Measurements from ENCODE around the gene JAZF1.
A peak's percentile ranks its signal among the peaks of the same experiment; 100 is the strongest.

JAZF1 gene

DNA sequence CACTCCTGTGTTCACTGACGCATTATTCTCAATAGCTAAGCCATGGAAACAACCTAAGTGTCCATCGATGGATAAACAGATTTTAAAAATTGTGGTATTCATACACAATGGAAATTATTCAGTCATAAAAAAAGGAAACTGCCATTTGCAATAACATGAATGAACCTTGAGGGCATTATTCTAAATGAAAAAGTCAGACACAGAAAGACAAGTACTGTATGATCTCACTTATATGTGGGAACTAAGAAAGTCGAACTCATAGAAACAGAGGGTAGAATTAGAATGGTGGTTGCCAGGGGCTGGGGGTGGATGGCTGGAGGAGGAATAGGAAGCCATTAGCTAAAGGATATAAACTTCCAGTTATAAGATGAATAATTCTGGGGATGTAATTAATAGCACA is 71.8 kb downstream of the JAZF1 start:
- DNase-seq (ENCODE audit: low spot score) (no peak), FAIRE-seq (no peak)

- FAIRE-seq, result peak; percentile 54
- peak; percentile 43 for DNase-seq (ENCODE audit: low spot score)
These were observed 72.6 kb downstream of the JAZF1 start for GRCh38 chr7:28107960-28108359.

- DNase-seq (ENCODE audit: low spot score), result no peak
- FAIRE-seq, result no peak
These were observed 74.2 kb downstream of the JAZF1 start for GRCh38 chr7:28106321-28106829.

DNA sequence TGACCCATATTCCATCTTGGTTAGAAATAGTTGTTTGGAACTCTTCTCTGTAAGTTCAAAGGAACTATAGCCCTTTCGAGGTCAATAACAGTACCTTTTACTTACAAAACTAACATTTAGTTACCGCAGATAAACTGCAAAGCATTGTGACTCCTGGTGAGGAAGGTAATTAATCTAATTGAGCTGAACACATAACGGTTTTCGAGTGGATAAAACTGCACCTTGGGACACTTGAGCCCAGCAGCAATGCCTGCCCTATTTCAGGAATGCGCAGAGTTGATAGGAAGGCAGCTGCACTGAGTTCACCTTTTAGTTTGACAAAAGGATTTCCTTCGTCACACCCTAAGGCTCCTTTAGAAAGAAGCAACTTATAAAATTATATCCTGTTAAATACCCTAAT is 75.4 kb downstream of the JAZF1 start:
- DNase-seq (ENCODE audit: low spot score) (no peak), FAIRE-seq (no peak)

- no peak for FAIRE-seq
These were observed 75.8 kb downstream of the JAZF1 start for GRCh38 chr7:28104811-28105210.

DNA sequence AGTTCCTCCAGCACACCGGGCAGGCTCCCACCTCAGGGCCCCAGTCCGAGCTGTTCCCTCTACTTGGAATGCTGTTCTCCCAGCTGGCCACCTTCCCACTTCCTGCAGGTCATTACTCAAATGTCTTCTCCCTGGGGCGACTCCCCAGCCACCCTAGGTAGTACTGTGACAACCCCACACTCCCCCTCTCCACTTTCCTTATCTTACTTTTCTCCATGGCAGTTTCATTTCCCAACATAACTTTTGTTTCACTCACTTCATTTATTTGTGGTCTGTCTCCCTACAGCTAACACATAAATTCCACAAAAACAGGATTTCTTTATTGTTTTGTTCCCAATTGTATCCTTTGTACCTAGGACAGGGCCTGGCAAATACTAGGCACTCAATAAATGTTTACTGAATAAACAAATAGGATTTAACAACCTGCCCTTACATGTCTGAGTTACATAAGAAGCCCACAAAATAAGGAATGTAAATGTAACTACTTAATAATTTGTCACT is 76.5 kb downstream of the JAZF1 start:
- FAIRE-seq (no peak), DNase-seq (ENCODE audit: low spot score) (peak; percentile 22)

More at GRCh38 chr7:28104811-28105210, 75.8 kb downstream of the JAZF1 start:
- DNase-seq (ENCODE audit: low spot score), result no peak

GRCh38 chr7:28102797-28103196 is 77.8 kb downstream of the JAZF1 start:
- FAIRE-seq (peak; percentile 87), DNase-seq (ENCODE audit: low spot score) (peak; percentile 67)

DNA sequence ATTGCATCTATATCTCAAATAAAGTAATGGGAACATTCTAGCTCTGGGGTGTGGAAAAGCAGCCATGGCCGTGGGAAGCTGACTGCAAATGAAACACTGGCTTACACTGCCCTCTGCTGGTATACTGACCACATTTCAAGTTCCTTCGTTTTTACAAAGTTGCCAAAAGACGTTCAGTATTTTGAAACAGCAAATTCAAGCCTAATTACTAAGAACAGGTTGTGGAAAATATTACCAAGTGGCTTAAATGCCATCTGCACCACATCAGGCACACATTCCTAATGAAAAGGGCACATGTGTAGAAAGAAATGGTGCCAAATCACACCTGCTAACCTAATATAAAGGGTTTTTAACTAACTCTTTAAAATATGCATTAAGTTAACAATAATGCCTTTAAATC is 83.9 kb downstream of the JAZF1 start:
- DNase-seq (ENCODE audit: low spot score) (peak; percentile 49), FAIRE-seq (peak; percentile 88)

- FAIRE-seq, result no peak
These were observed 85.4 kb downstream of the JAZF1 start for GRCh38 chr7:28095231-28095630.

GRCh38 chr7:28093623-28094232 is 86.9 kb downstream of the JAZF1 start:
- peak; percentile 45 for DNase-seq (ENCODE audit: low spot score)
- FAIRE-seq, result no peak

More at GRCh38 chr7:28095231-28095630, 85.4 kb downstream of the JAZF1 start:
- no peak for DNase-seq (ENCODE audit: low spot score)

DNA sequence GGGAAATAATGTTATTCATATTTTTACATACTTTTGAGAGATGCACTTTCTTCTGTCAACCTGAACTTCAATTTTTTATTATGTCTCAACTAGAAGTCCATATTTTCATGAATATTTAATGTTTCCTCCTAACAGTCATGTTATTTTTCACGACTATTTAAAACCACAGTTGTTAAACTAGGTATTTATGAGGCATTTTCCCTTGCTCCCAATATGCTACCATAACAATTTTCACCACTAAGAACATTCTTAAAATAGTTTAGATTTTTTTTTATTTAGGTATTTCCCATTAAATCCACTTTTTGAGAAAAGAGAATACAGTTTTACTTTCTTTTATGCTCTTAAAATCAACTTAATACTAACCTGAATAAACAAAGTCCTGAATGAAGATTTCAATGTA is 89.4 kb downstream of the JAZF1 start:
- FAIRE-seq (peak; percentile 36), DNase-seq (ENCODE audit: low spot score) (no peak)

DNA sequence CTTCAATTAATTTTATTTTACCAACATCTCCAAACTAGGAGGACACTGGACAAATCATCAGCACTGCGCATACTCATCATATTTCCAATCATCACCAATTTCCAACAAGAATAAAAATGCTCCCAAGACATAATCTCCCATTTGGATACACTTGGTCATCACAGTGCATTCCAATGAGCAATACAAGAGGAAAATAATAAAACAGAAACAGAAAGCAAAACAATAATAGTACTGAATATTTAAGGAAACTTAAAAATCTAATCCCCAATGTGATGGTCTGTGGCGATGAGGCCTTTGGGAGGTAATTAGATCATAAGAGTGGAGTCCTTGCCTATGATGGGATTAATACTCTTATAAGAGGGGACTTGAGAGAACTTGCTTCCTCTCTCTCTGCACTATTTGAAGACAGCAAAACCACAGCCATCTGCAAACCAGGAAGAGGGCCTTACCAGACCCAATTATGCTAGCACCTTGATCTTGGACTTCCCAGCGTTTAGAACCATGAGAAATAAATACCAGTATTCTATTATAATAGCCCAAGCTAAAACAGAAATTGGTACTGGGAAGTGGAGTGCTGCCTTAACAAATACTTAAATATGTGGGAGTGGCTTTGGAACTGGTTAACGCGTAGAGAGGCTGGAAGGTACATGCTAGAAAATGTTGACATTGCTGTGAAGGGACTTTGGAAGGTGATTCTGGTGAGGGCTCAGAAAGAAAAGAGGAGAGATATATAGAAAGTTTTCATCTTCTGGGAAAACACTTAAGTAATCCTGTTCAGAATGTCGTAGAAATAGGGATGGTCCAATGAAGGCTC is 91.5 kb downstream of the JAZF1 start:
- no peak for DNase-seq (ENCODE audit: low spot score)
- no peak for FAIRE-seq

DNA sequence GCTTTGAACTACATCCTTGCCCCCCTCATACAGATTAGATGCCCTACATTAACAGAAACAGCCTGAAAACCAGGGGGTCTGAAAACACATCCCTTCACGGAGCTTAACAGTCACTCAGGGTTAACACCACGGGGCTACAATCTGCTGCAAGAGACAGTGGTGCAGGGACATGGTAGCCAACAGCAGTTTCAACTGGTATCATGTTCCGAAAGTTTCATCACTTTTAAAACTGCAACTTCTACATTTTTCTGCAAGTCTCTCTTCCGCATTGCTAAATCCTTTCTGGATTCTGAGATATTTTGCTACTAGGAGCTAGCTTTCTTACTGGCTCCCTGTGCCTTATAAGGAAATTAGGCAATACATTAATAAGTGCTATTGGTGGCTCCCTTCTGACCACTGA is 92.6 kb downstream of the JAZF1 start:
- FAIRE-seq (no peak), DNase-seq (ENCODE audit: low spot score) (no peak)

DNA sequence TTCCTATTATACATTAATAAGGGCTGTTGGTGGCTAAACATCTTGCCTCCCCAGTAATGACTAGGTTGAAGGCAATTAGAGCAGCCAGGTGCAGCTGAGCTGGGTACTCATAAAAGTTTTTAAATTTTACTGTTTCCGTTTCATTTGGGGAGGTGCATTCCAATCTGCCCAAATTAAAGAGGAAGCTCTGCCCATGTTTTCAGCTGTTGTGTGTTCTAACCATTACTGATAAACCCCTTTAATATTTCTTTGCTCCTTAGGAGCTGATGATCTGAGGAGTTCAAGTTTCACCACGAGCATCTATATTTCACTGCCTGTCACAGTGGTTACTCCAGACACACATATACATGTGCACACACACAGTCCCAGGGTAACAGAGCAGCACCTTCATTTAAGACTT is 94.4 kb downstream of the JAZF1 start:
- no peak for DNase-seq (ENCODE audit: low spot score)

GRCh38 chr7:28083998-28084985 is 96.3 kb downstream of the JAZF1 start:
- DNase-seq (ENCODE audit: low spot score) (no peak), FAIRE-seq (no peak)

More for the DNA sequence above, 94.4 kb downstream of the JAZF1 start:
- no peak for FAIRE-seq

GRCh38 chr7:28083164-28083997 is 97.2 kb downstream of the JAZF1 start:
- DNase-seq (ENCODE audit: low spot score) (no peak), FAIRE-seq (no peak)

DNA sequence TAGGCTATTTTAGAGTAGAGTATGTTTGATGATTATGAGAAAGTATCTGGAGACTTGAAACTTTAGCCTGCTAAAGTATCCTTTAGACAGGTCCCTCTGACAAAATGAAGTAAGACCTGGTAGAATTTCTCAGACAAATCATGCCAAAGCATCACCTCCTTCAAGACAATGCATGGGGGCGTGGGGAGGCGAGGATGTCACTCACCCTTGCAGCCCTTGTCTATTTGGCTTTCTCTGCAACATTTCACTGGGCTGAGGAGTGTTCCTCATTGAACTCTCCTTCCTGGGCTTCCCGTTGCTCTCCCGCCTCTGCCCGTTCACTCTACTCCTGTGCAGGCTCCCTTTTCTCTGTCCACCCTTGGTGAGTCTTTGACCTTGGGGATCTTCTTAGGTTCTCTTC is 98.5 kb downstream of the JAZF1 start:
- no peak for FAIRE-seq

DNA sequence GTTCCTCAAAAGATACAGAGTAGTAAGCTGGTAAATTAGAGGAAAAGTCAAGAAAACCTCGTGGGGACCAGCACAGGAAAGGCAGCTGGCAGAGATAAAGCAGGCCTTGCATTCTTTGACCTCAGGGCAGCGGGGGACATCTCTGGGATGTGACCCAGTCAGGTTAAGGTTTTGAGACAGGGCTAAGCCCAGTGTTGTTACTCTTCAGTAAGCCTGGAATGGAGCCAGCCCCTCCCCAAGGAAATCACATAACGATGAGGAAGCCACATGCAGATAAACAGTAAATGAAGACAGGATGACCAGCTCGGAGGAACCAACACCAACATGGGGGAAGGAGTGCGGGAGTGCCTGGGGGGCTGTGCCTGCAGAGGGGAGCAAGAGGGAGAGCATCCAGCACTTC is 99.6 kb downstream of the JAZF1 start:
- no peak for DNase-seq (ENCODE audit: low spot score)
- FAIRE-seq, result no peak

More for the DNA sequence above, 98.5 kb downstream of the JAZF1 start:
- no peak for DNase-seq (ENCODE audit: low spot score)

GRCh38 chr7:28078036-28078901 is 102.3 kb downstream of the JAZF1 start:
- DNase-seq (ENCODE audit: low spot score) (peak; percentile 46), FAIRE-seq (peak; percentile 76)
